Measurements from ENCODE around the gene AKAP13. TPM values are rescaled to one million over a fixed set of nuclear protein-coding genes. Genes with fewer than 3 reads are reported as not detected.
A peak's percentile ranks its signal among the peaks of the same experiment; 100 is the strongest.

Gene AKAP13
- total RNA-seq, 2 experiments from 2014 or later = 282 to 304 TPM

GRCh38 chr15:85792912-85793590 is 412.6 kb downstream of the AKAP13 start:
- H3K4me1 ChIP-seq (ENCODE audit: insufficient read depth, low read length) = peaks cover 47% of the 10 kb centered on the region
- Mint-ChIP-seq H3K36me3 (ENCODE audit: low read depth) (peaks cover 6% of the 10 kb centered on the region), H3K4me1 (ENCODE audit: low read depth) (peaks cover 61% of the 10 kb centered on the region), H3K27ac (peak overlapping the region; percentile 56), H3K4me3 (peak overlapping the region; percentile 98), H3K9me3 (no peaks in the 10 kb centered on the region), H3K27me3 (no peaks in the 10 kb centered on the region)
- peak overlapping the region; percentile 80 for H3K4me3 ChIP-seq (ENCODE audit: low read length)
- no peaks in the 10 kb centered on the region for H3K36me3 ChIP-seq (ENCODE audit: insufficient read depth, low read length)
- no peak for ATAC-seq (ENCODE audit: poor library complexity)
- no peaks in the 10 kb centered on the region for H3K9me3 ChIP-seq (ENCODE audit: control insufficient read depth in 1 of 2, insufficient read depth in 1 of 2, low read length in 2 of 2)
- H3K27me3 ChIP-seq (ENCODE audit: control insufficient read depth in 1 of 2, insufficient read depth in 2 of 2, low read length in 2 of 2) = no peaks in the 10 kb centered on the region
- peak overlapping the region in 1 of 2 donors; percentile 9 for H3K27ac ChIP-seq (ENCODE audit: low read depth in 1 of 2, low read length in 2 of 2)
- CTCF ChIA-PET = interaction anchor here (0.7 to 1.1 kb wide), 2 partner anchors 33 to 38 kb away, joined by 3 to 5 read pairs; no protein-coding TSS in a partner anchor
- DNase-seq = peak in 6 of 14 experiments; percentile 12 to 62 (median 43)
- TF ChIP-seq CTCF (IDR thresholded peaks at IDR 0.05) = no peak
- intact Hi-C loops (cut with DNase I, micrococcal nuclease) = loop anchor here (1.0 to 10.0 kb wide), 3 partner anchors 8 to 1138 kb away; partner anchors contain the start of genes NMB (in 1 of the 2) and WDR73 (in 1 of the 2)
- POLR2A ChIA-PET = interaction anchor here (0.8 to 2.3 kb wide), 5 partner anchors 8 to 63 kb away, joined by 3 to 20 read pairs (median 3); no protein-coding TSS in a partner anchor

GRCh38 chr15:85793641-85794597 is 413.5 kb downstream of the AKAP13 start:
- no peak for TF ChIP-seq CTCF (IDR thresholded peaks at IDR 0.05)
- ChIA-PET POLR2A (interaction anchor here (0.8 to 2.3 kb wide), 4 partner anchors 9 to 87 kb away, joined by 3 to 20 read pairs (median 4); no protein-coding TSS in a partner anchor), CTCF (interaction anchor here (0.7 kb wide), 1 partner anchor 32 kb away, joined by 5 read pairs; no protein-coding TSS in a partner anchor)
- intact Hi-C loops (cut with DNase I, micrococcal nuclease) = loop anchor here (1.0 to 10.0 kb wide), 5 partner anchors 9 to 1139 kb away; partner anchors contain the start of genes NMB (in 1 of the 2), PDE8A (in 1 of the 2) and WDR73 (in 1 of the 2)
- Histone ChIP-seq H3K4me1 (ENCODE audit: insufficient read depth, low read length) (peaks cover 38% of the 10 kb centered on the region), H3K27me3 (ENCODE audit: control insufficient read depth in 1 of 2, insufficient read depth in 2 of 2, low read length in 2 of 2) (no peaks in the 10 kb centered on the region), H3K36me3 (ENCODE audit: insufficient read depth, low read length) (no peaks in the 10 kb centered on the region), H3K27ac (ENCODE audit: low read depth in 1 of 2, low read length in 2 of 2) (peak overlapping the region; percentile 9 to 56), H3K4me3 (ENCODE audit: low read length) (peak overlapping the region; percentile 80), H3K9me3 (ENCODE audit: control insufficient read depth in 1 of 2, insufficient read depth in 1 of 2, low read length in 2 of 2) (no peaks in the 10 kb centered on the region)
- no peaks in the 10 kb centered on the region for H3K27me3 Mint-ChIP-seq
- DNase-seq (peak in 12 of 14 experiments; percentile 17 to 61 (median 39)), ATAC-seq (ENCODE audit: poor library complexity) (peak; percentile 20)
- H3K27ac Mint-ChIP-seq = peak overlapping the region; percentile 56
- peaks cover 6% of the 10 kb centered on the region for H3K36me3 Mint-ChIP-seq (ENCODE audit: low read depth)
- peak overlapping the region; percentile 98 for H3K4me3 Mint-ChIP-seq
- no peaks in the 10 kb centered on the region for H3K9me3 Mint-ChIP-seq
- H3K4me1 Mint-ChIP-seq (ENCODE audit: low read depth) = peaks cover 52% of the 10 kb centered on the region
